Parathyroid adenoma (tissue), 2 donors: Measurements from ENCODE around the gene FAR2.

Experiments used
- H2AFZ ChIP-seq: fragments of 300-600 bp; sonication (generic); one replicate; pipeline ENCODE4 v1.7.0; 2017; ENCODE audit warnings: antibody characterized with exemption, mild to moderate bottlenecking
- H3K27ac ChIP-seq: fragments of 300-600 bp; sonication (generic); one replicate; pipeline ENCODE4 v1.7.0; 2017
- H3K27me3 ChIP-seq: fragments of 300-600 bp; sonication (generic); one replicate; pipeline ENCODE4 v1.7.0; 2017; ENCODE audit warnings: low read length; ENCODE audit not compliant: control insufficient read depth, insufficient read depth
- H3K36me3 ChIP-seq: fragments of 300-600 bp; sonication (generic); one replicate; pipeline ENCODE4 v1.7.0; 2017; ENCODE audit warnings: low read length; ENCODE audit not compliant: control insufficient read depth, insufficient read depth
- H3K4me1 ChIP-seq: fragments of 300-600 bp; sonication (generic); one replicate; pipeline ENCODE4 v1.7.0; 2017; ENCODE audit warnings: control low read depth
- H3K4me2 ChIP-seq: fragments of 300-600 bp; sonication (generic); one replicate; pipeline ENCODE4 v1.7.0; 2017; ENCODE audit warnings: low read length
- H3K4me3 ChIP-seq: fragments of 300-600 bp; sonication (generic); one replicate; pipeline ENCODE4 v1.7.0; 2017; ENCODE audit warnings: low read depth, low read length
- H3K79me2 ChIP-seq: fragments of 300-600 bp; sonication (generic); one replicate; pipeline ENCODE4 v1.7.0; 2017; ENCODE audit warnings: control low read depth
- H3K9ac ChIP-seq: fragments of 300-600 bp; sonication (generic); one replicate; pipeline ENCODE4 v1.7.0; 2017; ENCODE audit warnings: mild to moderate bottlenecking
- H3K9me3 ChIP-seq: fragments of 300-600 bp; sonication (generic); one replicate; pipeline ENCODE4 v1.7.0; 2017; ENCODE audit warnings: low read length; ENCODE audit not compliant: control insufficient read depth
- TF ChIP-seq, protein P1 (sequence below): fragments of 300-600 bp; sonication (generic); IDR thresholded peaks from one replicate; pipeline ENCODE4 v1.7.0; 2017; ENCODE audit warnings: antibody characterized with exemption, mild to moderate bottlenecking
- donor health status: primary hyperparathyroidism.

FAR2 gene

DNA sequence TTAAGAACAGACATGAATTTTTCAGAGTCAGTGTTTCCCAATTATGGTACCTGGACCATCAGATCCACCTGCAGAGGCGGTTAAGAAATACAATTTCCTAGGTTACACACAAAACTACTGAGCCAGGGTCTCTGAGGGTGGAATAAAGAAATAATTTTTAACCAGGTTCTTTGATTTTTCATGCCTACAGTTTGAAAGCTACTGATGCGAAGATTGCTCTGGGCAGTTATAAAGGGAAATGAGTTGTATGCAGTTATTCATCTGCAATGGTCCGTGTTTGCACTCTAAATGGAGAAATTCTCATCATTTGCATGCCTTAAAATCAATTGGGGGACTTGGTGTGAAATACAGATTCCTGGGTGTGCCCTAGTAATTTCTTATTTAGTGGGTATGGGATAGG is 142.1 kb downstream of the FAR2 start:
- Histone ChIP-seq H3K4me2 (no peak overlapping the region), H3K9me3 (no peaks in the 10 kb centered on the region), H3K27me3 (no peaks in the 10 kb centered on the region), H3K4me1 (no peaks in the 10 kb centered on the region), H3K36me3 (no peaks in the 10 kb centered on the region), H3K79me2 (no peaks in the 10 kb centered on the region), H3K4me3 (no peak overlapping the region), H3K27ac (no peak overlapping the region), H2AFZ (no peak overlapping the region), H3K9ac (no peak overlapping the region)
- TF ChIP-seq, protein P1, sequence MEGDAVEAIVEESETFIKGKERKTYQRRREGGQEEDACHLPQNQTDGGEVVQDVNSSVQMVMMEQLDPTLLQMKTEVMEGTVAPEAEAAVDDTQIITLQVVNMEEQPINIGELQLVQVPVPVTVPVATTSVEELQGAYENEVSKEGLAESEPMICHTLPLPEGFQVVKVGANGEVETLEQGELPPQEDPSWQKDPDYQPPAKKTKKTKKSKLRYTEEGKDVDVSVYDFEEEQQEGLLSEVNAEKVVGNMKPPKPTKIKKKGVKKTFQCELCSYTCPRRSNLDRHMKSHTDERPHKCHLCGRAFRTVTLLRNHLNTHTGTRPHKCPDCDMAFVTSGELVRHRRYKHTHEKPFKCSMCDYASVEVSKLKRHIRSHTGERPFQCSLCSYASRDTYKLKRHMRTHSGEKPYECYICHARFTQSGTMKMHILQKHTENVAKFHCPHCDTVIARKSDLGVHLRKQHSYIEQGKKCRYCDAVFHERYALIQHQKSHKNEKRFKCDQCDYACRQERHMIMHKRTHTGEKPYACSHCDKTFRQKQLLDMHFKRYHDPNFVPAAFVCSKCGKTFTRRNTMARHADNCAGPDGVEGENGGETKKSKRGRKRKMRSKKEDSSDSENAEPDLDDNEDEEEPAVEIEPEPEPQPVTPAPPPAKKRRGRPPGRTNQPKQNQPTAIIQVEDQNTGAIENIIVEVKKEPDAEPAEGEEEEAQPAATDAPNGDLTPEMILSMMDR = no peak

DNA sequence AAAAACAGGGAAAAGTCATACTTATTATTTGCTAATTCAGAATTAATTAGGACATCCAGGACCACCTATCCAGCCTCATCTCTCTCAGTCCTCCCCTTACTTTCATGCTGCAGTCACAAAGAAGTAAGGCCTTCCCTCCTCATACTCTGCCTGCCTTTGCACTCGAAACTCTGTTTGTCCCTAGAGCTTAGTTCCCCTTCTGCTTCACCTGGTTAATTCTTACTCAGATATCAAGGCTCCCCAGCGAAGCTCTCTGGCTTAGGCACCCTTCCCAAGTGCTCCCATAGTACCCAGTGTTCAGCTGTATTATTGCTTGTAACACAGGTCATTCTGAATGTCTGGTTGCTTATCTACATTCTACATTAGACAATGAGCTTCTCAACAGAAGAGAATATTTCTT is 150.6 kb downstream of the FAR2 start:
- no peak overlapping the region for H3K27ac ChIP-seq
- H3K4me2 ChIP-seq = no peak overlapping the region
- H3K79me2 ChIP-seq = no peaks in the 10 kb centered on the region
- no peak overlapping the region for H3K4me3 ChIP-seq
- TF ChIP-seq, protein P1 = no peak
- no peaks in the 10 kb centered on the region for H3K27me3 ChIP-seq
- H2AFZ ChIP-seq = no peak overlapping the region
- no peaks in the 10 kb centered on the region for H3K36me3 ChIP-seq
- H3K4me1 ChIP-seq = no peaks in the 10 kb centered on the region
- no peaks in the 10 kb centered on the region for H3K9me3 ChIP-seq
- no peak overlapping the region for H3K9ac ChIP-seq

DNA sequence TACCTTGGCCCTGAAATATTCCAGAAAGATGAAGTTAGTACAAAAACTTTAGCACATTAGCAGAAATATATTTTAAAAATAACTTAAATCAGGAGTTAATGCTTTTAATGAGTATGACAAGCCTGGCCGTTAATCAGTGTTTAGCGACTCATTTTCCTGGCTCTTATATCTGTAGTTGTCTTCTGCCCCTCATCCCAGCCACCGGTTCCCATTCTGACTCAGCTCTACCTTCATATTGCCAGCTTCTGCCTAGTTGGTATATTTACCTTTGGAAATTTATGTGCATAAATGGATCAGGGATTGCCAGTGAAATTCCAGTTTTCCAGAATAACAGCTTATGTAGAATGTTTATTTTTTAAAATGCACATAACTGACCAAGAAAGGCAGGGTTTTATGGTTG is 152.0 kb downstream of the FAR2 start:
- Histone ChIP-seq H3K79me2 (no peaks in the 10 kb centered on the region), H3K27me3 (no peaks in the 10 kb centered on the region), H3K4me3 (no peak overlapping the region), H2AFZ (no peak overlapping the region), H3K9ac (no peak overlapping the region), H3K4me1 (no peaks in the 10 kb centered on the region), H3K36me3 (no peaks in the 10 kb centered on the region), H3K4me2 (no peak overlapping the region), H3K27ac (no peak overlapping the region), H3K9me3 (no peaks in the 10 kb centered on the region)
- TF ChIP-seq, protein P1 = no peak

DNA sequence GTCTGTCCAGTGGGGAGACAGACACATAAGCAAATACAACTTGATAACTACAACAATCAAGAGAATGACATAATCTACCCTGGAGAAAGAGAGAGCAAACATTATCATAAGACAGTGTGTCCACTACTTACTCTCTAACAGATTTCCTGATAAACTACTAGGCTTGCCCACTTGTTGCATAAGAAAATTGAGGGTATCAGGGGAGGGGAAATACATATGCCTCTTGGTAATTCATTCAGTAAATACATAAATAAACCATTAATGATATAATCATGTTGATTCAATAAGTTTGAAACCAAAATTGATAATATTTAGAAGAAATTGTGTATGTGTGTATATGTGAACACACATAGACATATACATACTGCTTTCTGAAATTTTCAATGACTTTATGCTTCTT is 155.3 kb downstream of the FAR2 start:
- H3K4me2 ChIP-seq = no peak overlapping the region
- no peak overlapping the region for H2AFZ ChIP-seq
- no peaks in the 10 kb centered on the region for H3K36me3 ChIP-seq
- no peak overlapping the region for H3K27ac ChIP-seq
- H3K9me3 ChIP-seq = no peaks in the 10 kb centered on the region
- H3K79me2 ChIP-seq = no peaks in the 10 kb centered on the region
- no peaks in the 10 kb centered on the region for H3K27me3 ChIP-seq
- no peak overlapping the region for H3K9ac ChIP-seq
- TF ChIP-seq, protein P1 = no peak
- H3K4me3 ChIP-seq = no peak overlapping the region
- no peaks in the 10 kb centered on the region for H3K4me1 ChIP-seq

DNA sequence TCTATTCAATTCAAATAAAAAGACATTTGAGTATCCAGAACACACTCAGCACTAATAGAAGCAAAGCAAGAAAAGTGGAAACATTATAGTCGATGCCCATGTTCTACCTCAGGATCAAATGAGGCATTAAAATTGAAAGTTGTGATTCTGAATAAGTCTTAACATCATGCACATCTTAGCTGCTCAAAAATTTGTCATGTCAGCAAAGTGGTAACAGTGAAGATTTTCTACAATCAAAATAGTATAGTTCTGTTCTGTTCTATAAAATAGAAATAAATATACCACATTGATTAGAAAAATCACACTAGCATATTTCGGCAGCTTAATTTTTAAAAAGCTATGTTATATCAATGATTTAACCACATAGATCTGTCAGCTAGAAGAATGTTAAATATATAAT is 157.2 kb downstream of the FAR2 start:
- TF ChIP-seq, protein P1 = no peak
- H3K79me2 ChIP-seq = no peaks in the 10 kb centered on the region
- H3K27ac ChIP-seq = no peak overlapping the region
- H3K27me3 ChIP-seq = no peaks in the 10 kb centered on the region
- no peaks in the 10 kb centered on the region for H3K9me3 ChIP-seq
- H3K9ac ChIP-seq = no peak overlapping the region
- no peaks in the 10 kb centered on the region for H3K36me3 ChIP-seq
- no peak overlapping the region for H2AFZ ChIP-seq
- no peaks in the 10 kb centered on the region for H3K4me1 ChIP-seq
- H3K4me2 ChIP-seq = no peak overlapping the region
- no peak overlapping the region for H3K4me3 ChIP-seq
